ENCODE results near the gene ZNF423.

GRCh38 chr16:49462362-49462988 is 393.4 kb downstream of the ZNF423 start:
- no peak for TF ChIP-seq CTCF (IDR thresholded peaks at IDR 0.05)
- TF ChIP-seq POLR2A (IDR thresholded peaks at IDR 0.05) = no peak

All from lower leg skin (tissue), 3 donors.